HepG2 (cell line): ENCODE measurements around the gene HOXA4.

Experiments used
- EZH2 ChIP-seq: conservative IDR thresholded peaks from 2 replicates; pipeline ENCODE4 v1.6.1; 2012; ENCODE audit warnings: mild to moderate bottlenecking, low read depth, low read length, moderate library complexity
- MXD4 ChIP-seq: IDR thresholded peaks from 2 replicates; pipeline ENCODE4 v1.6.1; 2016; ENCODE audit warnings: mild to moderate bottlenecking, missing biosample characterization, missing genetic modification reagents
- POLR2A ChIP-seq, 2 experiments: IDR thresholded peaks; 2 replicates each; pipeline ENCODE4 v1.6.1; 2011; ENCODE audit warnings: low read depth in 2 of 2, low read length in 2 of 2, mild to moderate bottlenecking in 1 of 2, moderate library complexity in 1 of 2; ENCODE audit not compliant: insufficient read depth in 1 of 2
- RFX5 ChIP-seq: IDR thresholded peaks from 2 replicates; pipeline ENCODE4 v1.6.1; 2011; ENCODE audit warnings: low read depth, low read length, improper control_type of control experiment
- TERF1 ChIP-seq: sonication (generic); formaldehyde crosslinking; IDR thresholded peaks from 2 replicates; pipeline ENCODE4 v1.8.0; 2022; ENCODE audit warnings: mild to moderate bottlenecking, missing genetic modification reagents, moderate library complexity
- ZC3H13 ChIP-seq: sonication (generic); formaldehyde crosslinking; IDR thresholded peaks from 2 replicates; pipeline ENCODE4 v1.8.1; 2023; ENCODE audit warnings: mild to moderate bottlenecking, missing genetic modification reagents, moderate library complexity
- ZFP91 ChIP-seq: sonication (generic); formaldehyde crosslinking; IDR thresholded peaks from 2 replicates; pipeline ENCODE4 v1.9.0; 2022; ENCODE audit warnings: missing genetic modification reagents, mild to moderate bottlenecking, borderline replicate concordance
- TF ChIP-seq, protein P1 (sequence below): sonication (generic); formaldehyde crosslinking; IDR thresholded peaks from 2 replicates; pipeline ENCODE4 v1.8.0; 2022; ENCODE audit warnings: low read depth, missing genetic modification reagents
- TF ChIP-seq, protein P2 (sequence below): sonication (generic); formaldehyde crosslinking; IDR thresholded peaks from 2 replicates; pipeline ENCODE4 v1.5.0; 2020; ENCODE audit warnings: mild to moderate bottlenecking, missing genetic modification reagents, moderate library complexity
- TF ChIP-seq, protein P3 (sequence below): sonication (generic); formaldehyde crosslinking; IDR thresholded peaks from 2 replicates; pipeline ENCODE4 v1.4.0; 2020; ENCODE audit warnings: missing genetic modification reagents, borderline replicate concordance

GRCh38 chr7:27142580-27143022 lies 12.0 kb upstream of the HOXA4 start:
- TF ChIP-seq ZFP91 (CRISPR knock-in tag) (no peak), TERF1 (CRISPR knock-in tag) (no peak), MXD4 (CRISPR knock-in tag) (no peak), EZH2 (no peak), POLR2A (IDR thresholded peaks at IDR 0.05; ENCODE audit: insufficient read depth in 1 of 2, low read depth in 2 of 2, low read length in 2 of 2) (no peak), ZC3H13 (CRISPR knock-in tag) (no peak), RFX5 (no peak)
- TF ChIP-seq, protein P1, sequence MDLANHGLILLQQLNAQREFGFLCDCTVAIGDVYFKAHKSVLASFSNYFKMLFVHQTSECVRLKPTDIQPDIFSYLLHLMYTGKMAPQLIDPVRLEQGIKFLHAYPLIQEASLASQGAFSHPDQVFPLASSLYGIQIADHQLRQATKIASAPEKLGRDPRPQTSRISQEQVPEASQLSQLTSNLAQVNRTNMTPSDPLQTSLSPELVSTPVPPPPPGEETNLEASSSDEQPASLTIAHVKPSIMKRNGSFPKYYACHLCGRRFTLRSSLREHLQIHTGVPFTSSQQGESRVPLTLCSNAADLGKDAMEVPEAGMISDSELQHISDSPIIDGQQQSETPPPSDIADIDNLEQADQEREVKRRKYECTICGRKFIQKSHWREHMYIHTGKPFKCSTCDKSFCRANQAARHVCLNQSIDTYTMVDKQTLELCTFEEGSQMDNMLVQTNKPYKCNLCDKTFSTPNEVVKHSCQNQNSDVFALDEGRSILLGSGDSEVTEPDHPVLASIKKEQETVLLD (CRISPR knock-in tag) = no peak
- TF ChIP-seq, protein P2, sequence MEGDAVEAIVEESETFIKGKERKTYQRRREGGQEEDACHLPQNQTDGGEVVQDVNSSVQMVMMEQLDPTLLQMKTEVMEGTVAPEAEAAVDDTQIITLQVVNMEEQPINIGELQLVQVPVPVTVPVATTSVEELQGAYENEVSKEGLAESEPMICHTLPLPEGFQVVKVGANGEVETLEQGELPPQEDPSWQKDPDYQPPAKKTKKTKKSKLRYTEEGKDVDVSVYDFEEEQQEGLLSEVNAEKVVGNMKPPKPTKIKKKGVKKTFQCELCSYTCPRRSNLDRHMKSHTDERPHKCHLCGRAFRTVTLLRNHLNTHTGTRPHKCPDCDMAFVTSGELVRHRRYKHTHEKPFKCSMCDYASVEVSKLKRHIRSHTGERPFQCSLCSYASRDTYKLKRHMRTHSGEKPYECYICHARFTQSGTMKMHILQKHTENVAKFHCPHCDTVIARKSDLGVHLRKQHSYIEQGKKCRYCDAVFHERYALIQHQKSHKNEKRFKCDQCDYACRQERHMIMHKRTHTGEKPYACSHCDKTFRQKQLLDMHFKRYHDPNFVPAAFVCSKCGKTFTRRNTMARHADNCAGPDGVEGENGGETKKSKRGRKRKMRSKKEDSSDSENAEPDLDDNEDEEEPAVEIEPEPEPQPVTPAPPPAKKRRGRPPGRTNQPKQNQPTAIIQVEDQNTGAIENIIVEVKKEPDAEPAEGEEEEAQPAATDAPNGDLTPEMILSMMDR = no peak
- TF ChIP-seq, protein P3, sequence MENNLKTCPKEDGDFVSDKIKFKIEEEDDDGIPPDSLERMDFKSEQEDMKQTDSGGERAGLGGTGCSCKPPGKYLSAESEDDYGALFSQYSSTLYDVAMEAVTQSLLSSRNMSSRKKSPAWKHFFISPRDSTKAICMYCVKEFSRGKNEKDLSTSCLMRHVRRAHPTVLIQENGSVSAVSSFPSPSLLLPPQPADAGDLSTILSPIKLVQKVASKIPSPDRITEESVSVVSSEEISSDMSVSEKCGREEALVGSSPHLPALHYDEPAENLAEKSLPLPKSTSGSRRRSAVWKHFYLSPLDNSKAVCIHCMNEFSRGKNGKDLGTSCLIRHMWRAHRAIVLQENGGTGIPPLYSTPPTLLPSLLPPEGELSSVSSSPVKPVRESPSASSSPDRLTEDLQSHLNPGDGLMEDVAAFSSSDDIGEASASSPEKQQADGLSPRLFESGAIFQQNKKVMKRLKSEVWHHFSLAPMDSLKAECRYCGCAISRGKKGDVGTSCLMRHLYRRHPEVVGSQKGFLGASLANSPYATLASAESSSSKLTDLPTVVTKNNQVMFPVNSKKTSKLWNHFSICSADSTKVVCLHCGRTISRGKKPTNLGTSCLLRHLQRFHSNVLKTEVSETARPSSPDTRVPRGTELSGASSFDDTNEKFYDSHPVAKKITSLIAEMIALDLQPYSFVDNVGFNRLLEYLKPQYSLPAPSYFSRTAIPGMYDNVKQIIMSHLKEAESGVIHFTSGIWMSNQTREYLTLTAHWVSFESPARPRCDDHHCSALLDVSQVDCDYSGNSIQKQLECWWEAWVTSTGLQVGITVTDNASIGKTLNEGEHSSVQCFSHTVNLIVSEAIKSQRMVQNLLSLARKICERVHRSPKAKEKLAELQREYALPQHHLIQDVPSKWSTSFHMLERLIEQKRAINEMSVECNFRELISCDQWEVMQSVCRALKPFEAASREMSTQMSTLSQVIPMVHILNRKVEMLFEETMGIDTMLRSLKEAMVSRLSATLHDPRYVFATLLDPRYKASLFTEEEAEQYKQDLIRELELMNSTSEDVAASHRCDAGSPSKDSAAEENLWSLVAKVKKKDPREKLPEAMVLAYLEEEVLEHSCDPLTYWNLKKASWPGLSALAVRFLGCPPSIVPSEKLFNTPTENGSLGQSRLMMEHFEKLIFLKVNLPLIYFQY (CRISPR knock-in tag) = no peak
